DND-41 (cell line): ENCODE data around the gene VIT.

Experiments
- ATAC-seq: fragments of 200-7000 bp; cut with Tn5 transposase; 3 replicates; pipeline ENCODE4 v1.9.1; 2021; ENCODE audit warnings: low read depth; ENCODE audit not compliant: insufficient read depth
- DNase-seq: peaks from one replicate; pipeline ENCODE4 v3.0.0-alpha.2; 2020
- H2AFZ ChIP-seq: 2 replicates; pipeline ENCODE4 v1.6.0; 2012; ENCODE audit warnings: low read depth, low read length
- H3K27ac ChIP-seq: 2 replicates; pipeline ENCODE4 v1.5.1; 2012; ENCODE audit warnings: low read length, inconsistent platforms
- H3K27me3 ChIP-seq: fragments of 200-600 bp; sonication (generic); 2 replicates; pipeline ENCODE4 v1.6.0; 2012; ENCODE audit warnings: low read length, mild to moderate bottlenecking, inconsistent platforms; ENCODE audit not compliant: insufficient read depth, poor library complexity
- H3K36me3 ChIP-seq: 2 replicates; pipeline ENCODE4 v1.5.1; 2012; ENCODE audit warnings: low read length, inconsistent platforms; ENCODE audit not compliant: insufficient read depth
- H3K4me1 ChIP-seq: 2 replicates; pipeline ENCODE4 v1.5.1; 2012; ENCODE audit warnings: mild to moderate bottlenecking, low read length; ENCODE audit not compliant: insufficient read depth
- H3K4me2 ChIP-seq: 2 replicates; pipeline ENCODE4 v1.6.0; 2012; ENCODE audit warnings: mild to moderate bottlenecking, moderate library complexity, low read length, inconsistent platforms; ENCODE audit not compliant: insufficient read depth
- H3K4me3 ChIP-seq, 2 experiments: fragments of 200-600 bp in 1 of 2; shearing (Covaris generic) in 1 of 2; 2 replicates each; pipeline ENCODE4 v1.5.1; 2012 to 2016; ENCODE audit warnings: inconsistent platforms in 2 of 2, low read length in 2 of 2, mild to moderate bottlenecking in 2 of 2, low read depth in 1 of 2, moderate library complexity in 1 of 2
- H3K79me2 ChIP-seq: 2 replicates; pipeline ENCODE4 v1.6.0; 2012; ENCODE audit warnings: low read length, inconsistent platforms; ENCODE audit not compliant: insufficient read depth
- H3K9ac ChIP-seq: 2 replicates; pipeline ENCODE4 v1.6.0; 2012; ENCODE audit warnings: low read depth, mild to moderate bottlenecking, inconsistent platforms, low read length, moderate library complexity
- H3K9me3 ChIP-seq: 2 replicates; pipeline ENCODE4 v1.5.1; 2012; ENCODE audit warnings: low read length, moderate library complexity, mild to moderate bottlenecking, inconsistent platforms; ENCODE audit not compliant: insufficient read depth, severe bottlenecking
- H4K20me1 ChIP-seq: 2 replicates; pipeline ENCODE4 v1.6.0; 2012; ENCODE audit warnings: low read length; ENCODE audit not compliant: insufficient read depth
- CTCF ChIP-seq: IDR thresholded peaks from 2 replicates; pipeline ENCODE4 v1.5.1; 2012; ENCODE audit warnings: borderline replicate concordance, low read length, moderate library complexity, mild to moderate bottlenecking; ENCODE audit not compliant: poor library complexity, severe bottlenecking; ENCODE audit errors: extremely low read depth
- EZH2 ChIP-seq: IDR thresholded peaks from 3 replicates; pipeline ENCODE4 v1.6.1; 2012; ENCODE audit warnings: borderline replicate concordance, low read depth, mild to moderate bottlenecking, moderate library complexity, low read length, inconsistent platforms; ENCODE audit not compliant: severe bottlenecking

VIT gene

DNA sequence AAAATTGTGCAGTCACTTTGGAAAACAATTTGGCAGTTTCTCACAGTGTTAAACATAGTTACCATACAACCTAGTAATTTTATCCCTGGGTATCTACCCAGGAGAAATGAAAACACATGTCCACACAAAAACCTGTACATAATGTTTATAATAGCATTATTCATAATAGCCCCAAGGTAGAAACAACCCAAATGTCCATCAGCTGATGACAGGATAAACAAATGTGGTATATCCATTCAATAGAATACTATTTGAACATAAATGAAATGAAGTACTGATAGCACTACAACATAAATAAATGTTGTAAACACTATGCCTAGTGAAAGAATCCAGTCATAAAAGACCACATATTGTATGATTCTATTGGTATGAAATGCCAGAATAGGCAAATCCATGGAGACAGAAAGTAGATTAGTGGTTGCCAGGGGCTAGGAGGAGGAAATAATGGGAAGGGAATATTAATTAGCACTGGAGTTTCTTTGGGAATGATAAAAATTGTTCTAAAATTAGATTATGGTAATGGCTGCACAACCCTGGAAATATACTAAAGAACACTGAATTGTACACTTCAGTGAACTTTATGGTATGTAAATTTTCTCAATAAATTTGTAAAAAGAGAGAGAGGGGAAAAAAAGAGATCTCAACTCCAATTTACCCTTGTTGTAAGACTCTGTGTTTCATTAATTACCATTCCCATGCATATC lies 20.8 kb upstream of the VIT start:
- ATAC-seq: no peak
- Histone ChIP-seq H3K4me1 (no peaks in the 10 kb centered on the region), H3K27me3 (peaks cover 12% of the 10 kb centered on the region)

GRCh38 chr2:36676364-36676763 lies 20.1 kb upstream of the VIT start:
- TF ChIP-seq CTCF (no peak), EZH2 (no peak)
- H3K4me3 ChIP-seq: no peak overlapping the region
- DNase-seq (no peak), ATAC-seq (no peak)
- H3K79me2 ChIP-seq: no peaks in the 10 kb centered on the region
- H3K27ac ChIP-seq: no peak overlapping the region
- H4K20me1 ChIP-seq: no peaks in the 10 kb centered on the region
- H3K36me3 ChIP-seq: no peaks in the 10 kb centered on the region
- no peak overlapping the region for H3K4me2 ChIP-seq
- no peak overlapping the region for H3K9ac ChIP-seq
- H3K9me3 ChIP-seq: no peaks in the 10 kb centered on the region
- peaks cover 11% of the 10 kb centered on the region for H3K27me3 ChIP-seq
- H2AFZ ChIP-seq: no peak overlapping the region
- no peaks in the 10 kb centered on the region for H3K4me1 ChIP-seq

More for the DNA sequence above, 20.8 kb upstream of the VIT start:
- no peaks in the 10 kb centered on the region for H3K79me2 ChIP-seq
- no peaks in the 10 kb centered on the region for H4K20me1 ChIP-seq
- no peak for TF ChIP-seq EZH2
- no peak for TF ChIP-seq CTCF
- H3K9ac ChIP-seq: no peak overlapping the region
- DNase-seq: no peak
- H3K27ac ChIP-seq: no peak overlapping the region
- H3K4me3 ChIP-seq: no peak overlapping the region
- H3K9me3 ChIP-seq: no peaks in the 10 kb centered on the region
- no peak overlapping the region for H2AFZ ChIP-seq
- no peaks in the 10 kb centered on the region for H3K36me3 ChIP-seq
- H3K4me2 ChIP-seq: no peak overlapping the region

DNA sequence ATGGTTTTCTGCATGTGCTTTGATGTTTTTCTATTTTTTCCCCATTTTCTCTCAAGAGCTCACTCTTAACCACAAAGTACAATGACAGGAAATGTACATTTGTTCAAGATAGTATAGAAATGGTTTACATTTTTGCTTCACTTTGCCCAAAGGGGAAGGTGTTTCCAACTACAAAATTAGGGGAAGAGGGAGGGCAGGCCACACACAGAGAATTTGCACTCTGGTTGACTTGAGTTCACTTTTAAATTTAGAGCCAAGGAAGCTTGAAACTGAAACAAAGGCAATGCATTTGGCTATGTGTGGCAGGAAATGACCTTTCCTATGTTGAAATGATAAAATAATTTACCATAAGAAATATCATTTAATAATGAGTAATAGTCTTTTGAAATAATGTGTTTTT lies 19.1 kb upstream of the VIT start:
- peaks cover 6% of the 10 kb centered on the region for H3K27me3 ChIP-seq
- H3K79me2 ChIP-seq: no peaks in the 10 kb centered on the region
- H3K4me3 ChIP-seq: no peak overlapping the region
- H3K36me3 ChIP-seq: no peaks in the 10 kb centered on the region
- TF ChIP-seq CTCF (no peak), EZH2 (no peak)
- no peak overlapping the region for H2AFZ ChIP-seq
- H3K4me1 ChIP-seq: no peaks in the 10 kb centered on the region
- ATAC-seq: peak; percentile 33; the same call in 1 of the 3 replicates
- no peak overlapping the region for H3K4me2 ChIP-seq
- no peak overlapping the region for H3K27ac ChIP-seq
- DNase-seq: no peak
- no peaks in the 10 kb centered on the region for H3K9me3 ChIP-seq
- H3K9ac ChIP-seq: no peak overlapping the region
- no peaks in the 10 kb centered on the region for H4K20me1 ChIP-seq
